Measurements from ENCODE around the gene SPATA9. TPM values are rescaled to one million over a fixed set of nuclear protein-coding genes. Genes with fewer than 3 reads are reported as not detected.
"Not testable (repeated sequence)": the region's sequence is repeated elsewhere in the genome, so short reads cannot be mapped to it uniquely, and the experiment has no call there.

Gene SPATA9
- total RNA-seq, 4 donors from 2014 or later = 0.84 to 2.4 (median 1.4) TPM

DNA sequence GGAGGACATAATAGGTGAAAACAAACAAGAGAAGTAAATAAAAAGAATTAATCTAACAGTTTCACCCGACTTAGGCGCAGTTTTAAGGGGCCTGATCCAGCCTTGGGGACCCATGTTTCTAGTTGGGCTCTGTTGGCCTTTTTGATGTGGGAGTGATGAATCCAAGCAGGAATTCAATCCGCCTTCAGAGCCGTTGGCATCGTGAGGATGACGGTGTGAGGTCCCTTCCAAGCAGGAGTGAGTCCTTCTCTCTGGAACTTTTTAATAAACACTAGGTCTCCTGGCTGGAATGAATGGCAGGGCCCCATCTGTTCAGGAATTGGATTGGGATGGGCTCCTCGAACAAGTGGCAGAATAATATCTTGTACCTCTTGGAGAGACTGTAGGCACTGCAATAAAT is 26.1 kb upstream of the SPATA9 start:
- TF ChIP-seq CTCF (IDR thresholded peaks at IDR 0.05) = no peak
- ATAC-seq (ENCODE audit: low FRiP score) = no peak
- no peak for DNase-seq (ENCODE audit: low spot score)

GRCh38 chr5:95707534-95708188 is 24.9 kb upstream of the SPATA9 start:
- not testable (repeated sequence) for ATAC-seq (ENCODE audit: low FRiP score); DNase-seq (ENCODE audit: low spot score)

GRCh38 chr5:95707055-95707454 is 24.3 kb upstream of the SPATA9 start:
- ATAC-seq (ENCODE audit: low FRiP score) (no peak), DNase-seq (ENCODE audit: low spot score) (no peak)
- no peak for TF ChIP-seq CTCF (IDR thresholded peaks at IDR 0.05)

- not testable (repeated sequence) for ATAC-seq (ENCODE audit: low FRiP score); DNase-seq (ENCODE audit: low spot score)
Measured at GRCh38 chr5:95706196-95706595, 23.4 kb upstream of the SPATA9 start.

- no peak for DNase-seq (ENCODE audit: low spot score)
- no peak for ATAC-seq (ENCODE audit: low FRiP score)
- TF ChIP-seq CTCF (IDR thresholded peaks at IDR 0.05) = no peak
Measured at GRCh38 chr5:95704150-95704549, 21.4 kb upstream of the SPATA9 start.

GRCh38 chr5:95701074-95701473 is 18.3 kb upstream of the SPATA9 start:
- no peak for DNase-seq (ENCODE audit: low spot score)
- no peak for TF ChIP-seq CTCF (IDR thresholded peaks at IDR 0.05)
- no peak for ATAC-seq (ENCODE audit: low FRiP score)

DNA sequence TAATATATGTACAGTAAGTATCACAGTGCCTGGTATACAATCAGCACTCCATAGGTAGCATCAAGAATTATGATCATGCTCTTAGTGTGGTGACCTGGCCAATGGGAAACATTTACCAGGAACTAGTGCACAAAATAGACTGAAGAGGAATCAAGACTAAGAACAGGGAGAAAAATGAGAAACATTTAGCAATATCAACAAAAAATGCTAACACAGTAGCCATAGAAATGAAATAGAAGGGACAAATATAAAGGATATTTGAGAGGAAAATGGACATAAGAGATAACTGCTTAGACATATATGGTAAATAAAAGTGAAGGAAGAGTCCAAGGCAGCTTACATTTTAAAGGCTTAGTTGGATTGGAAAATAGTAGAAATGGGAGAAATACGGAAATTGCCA is 16.5 kb upstream of the SPATA9 start:
- TF ChIP-seq CTCF (IDR thresholded peaks at IDR 0.05) = no peak
- DNase-seq (ENCODE audit: low spot score) (no peak), ATAC-seq (ENCODE audit: low FRiP score) (no peak)

GRCh38 chr5:95697781-95698681 is 15.2 kb upstream of the SPATA9 start:
- no peak for TF ChIP-seq CTCF (IDR thresholded peaks at IDR 0.05)
- ATAC-seq (ENCODE audit: low FRiP score) = no peak

More at GRCh38 chr5:95697781-95698681, 15.2 kb upstream of the SPATA9 start:
- no peak for DNase-seq (ENCODE audit: low spot score)
